Stimulated activated CD8-positive, alpha-beta memory T cell treated with anti-CD3 and anti-CD28 coated beads, Interleukin-4, amount 100 ng/mL, for 4 hours (primary cell): ENCODE measurements around the gene ICA1.
"Not testable (repeated sequence)": the region's sequence is repeated elsewhere in the genome, so short reads cannot be mapped to it uniquely, and the experiment has no call there.

Source experiments
- DNase-seq, 2 donors: peaks; one replicate each; pipeline ENCODE4 v3.0.0-alpha.2; 2020; ENCODE audit warnings: low read depth in 2 of 2, low spot score in 1 of 2

Gene ICA1

DNA sequence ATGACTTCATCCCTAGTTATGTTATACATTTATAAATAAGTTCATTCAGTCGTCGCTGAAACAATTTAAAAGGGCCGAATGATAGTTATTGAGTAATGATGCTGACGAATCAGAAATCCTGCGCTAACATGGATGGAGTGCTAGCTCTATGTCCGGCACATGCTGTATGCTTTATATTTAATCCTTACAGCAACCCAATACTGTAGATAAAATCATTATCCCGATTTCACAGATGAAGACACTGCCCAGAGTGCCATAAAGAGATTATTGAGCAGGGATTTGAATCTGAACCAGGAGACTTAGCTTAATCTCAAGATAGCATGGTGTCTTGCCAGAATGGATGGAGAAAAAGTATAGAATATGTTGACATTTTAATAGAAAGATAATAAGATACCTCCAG is 1.1 kb upstream of the ICA1 start:
- DNase-seq, result no peak

DNA sequence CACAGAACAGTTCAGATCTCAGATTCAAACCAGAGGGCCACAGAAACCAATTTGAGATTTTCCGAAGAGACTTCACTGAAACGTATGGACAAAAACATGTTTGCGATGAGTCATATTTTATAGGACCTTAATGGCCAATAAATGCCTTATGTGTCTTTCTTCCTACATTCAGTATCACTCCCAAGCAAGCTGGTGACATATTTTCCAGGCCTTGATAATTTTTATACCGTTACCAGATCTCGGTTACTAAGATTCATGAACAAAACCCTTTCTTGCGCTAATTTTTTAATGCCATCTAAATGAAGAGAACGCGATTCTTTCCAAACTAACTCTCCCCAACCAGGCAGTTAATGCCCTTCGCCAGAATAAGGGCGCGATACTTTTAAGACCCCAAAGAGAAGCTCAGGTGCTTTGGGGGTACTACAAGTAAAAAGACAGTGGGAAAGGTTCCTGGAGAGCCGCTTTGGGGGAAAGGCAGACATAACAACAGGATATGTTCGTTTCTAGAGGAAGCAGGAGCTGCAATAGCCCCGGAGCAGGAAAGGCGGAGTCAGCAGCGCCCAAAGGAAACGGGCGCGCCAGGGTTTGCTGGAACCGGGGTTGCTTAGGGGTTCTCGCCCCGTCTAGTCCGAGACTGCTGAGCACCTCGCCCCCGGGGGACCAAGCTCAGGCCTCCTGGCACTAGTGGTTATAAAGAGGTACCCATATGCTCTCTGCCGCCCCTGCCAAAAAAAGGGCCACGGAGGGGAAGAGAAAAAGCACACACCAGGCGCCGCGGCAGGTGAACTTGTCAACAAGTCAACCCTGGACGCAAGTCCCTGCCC is 884 bp downstream of the ICA1 start:
- no peak for DNase-seq

DNA sequence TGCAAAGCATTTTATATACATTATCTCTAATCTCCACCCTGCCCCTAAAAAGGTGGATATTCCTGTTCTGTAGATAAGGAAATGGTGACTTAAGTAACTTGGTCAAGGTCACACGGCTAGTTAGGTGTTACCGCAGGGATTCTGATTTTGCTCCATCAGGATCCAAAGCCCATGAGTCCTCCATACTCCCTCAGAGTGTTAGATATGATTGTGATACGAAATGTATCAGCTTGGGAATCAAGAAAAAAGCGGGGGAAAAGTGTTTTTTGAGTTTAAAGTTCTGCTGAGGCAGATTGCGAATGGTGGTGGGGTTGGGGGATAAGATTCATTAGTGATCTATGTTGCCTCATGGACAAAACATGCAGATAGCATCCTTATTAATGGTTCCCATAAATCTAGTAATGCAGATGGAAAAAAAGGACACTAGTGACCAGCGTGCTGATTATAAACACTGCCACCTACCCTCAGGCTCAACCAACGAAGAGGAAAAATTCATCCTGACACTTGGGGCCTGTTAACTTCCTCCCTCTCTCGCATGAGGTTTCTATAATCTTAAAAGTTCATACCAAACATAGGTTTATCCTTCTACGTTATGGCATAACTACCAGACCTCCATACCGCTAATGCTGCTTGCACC is 2.3 kb downstream of the ICA1 start:
- no peak for DNase-seq

GRCh38 chr7:8258734-8259133 is 3.2 kb downstream of the ICA1 start:
- DNase-seq, result no peak

GRCh38 chr7:8258166-8258565 is 3.8 kb downstream of the ICA1 start:
- no peak for DNase-seq

- no peak for DNase-seq
Observed at GRCh38 chr7:8255680-8256655, 6.0 kb downstream of the ICA1 start.

GRCh38 chr7:8254667-8255066 is 7.3 kb downstream of the ICA1 start:
- DNase-seq, result no peak

- no peak for DNase-seq
Observed at GRCh38 chr7:8254215-8254614, 7.8 kb downstream of the ICA1 start.

- no peak for DNase-seq
Observed at GRCh38 chr7:8251195-8251594, 10.8 kb downstream of the ICA1 start.

- DNase-seq, result no peak
Observed at GRCh38 chr7:8250547-8250946, 11.4 kb downstream of the ICA1 start.

DNA sequence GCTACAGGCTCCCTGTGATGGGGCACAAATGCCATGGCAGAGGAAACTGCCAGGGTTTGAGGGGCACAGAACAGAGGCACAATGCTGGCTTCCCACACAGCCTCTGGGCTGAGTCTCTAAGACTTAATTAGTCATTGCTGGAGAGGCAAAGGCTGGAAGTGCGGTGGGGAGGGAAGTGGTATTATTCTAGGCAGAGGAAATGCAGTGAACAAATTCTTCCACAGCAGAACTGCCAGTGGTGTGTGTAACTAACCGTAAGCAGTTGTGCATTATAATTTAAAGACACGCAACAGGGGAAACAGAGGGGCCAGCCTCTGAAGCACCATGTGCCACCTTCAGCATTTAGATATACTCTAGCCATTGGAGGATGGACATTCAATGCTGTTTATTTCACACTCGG is 12.8 kb downstream of the ICA1 start:
- DNase-seq, result no peak

DNA sequence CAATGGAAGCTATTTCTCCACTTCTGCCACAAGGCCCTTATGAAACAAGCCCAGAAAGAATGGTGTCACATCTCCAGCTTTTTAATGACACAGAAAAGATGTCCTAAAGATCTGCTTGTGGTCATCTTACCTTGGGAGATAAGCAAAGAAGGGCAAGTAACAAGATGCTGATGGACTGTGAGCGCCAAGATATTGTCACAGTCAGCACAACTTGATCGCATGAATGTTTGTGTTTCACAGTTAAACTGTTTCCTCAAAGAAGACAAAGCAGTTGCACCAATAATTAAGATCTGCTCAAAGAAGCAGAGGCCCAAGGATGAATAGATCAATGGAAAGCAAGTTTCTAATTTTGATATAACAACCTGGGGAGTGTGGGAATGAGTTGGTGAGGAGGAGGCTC is 15.9 kb downstream of the ICA1 start:
- DNase-seq, result no peak

- not testable (repeated sequence) for DNase-seq
Observed at GRCh38 chr7:8245032-8245431, 16.9 kb downstream of the ICA1 start.

GRCh38 chr7:8243059-8243458 is 18.9 kb downstream of the ICA1 start:
- not testable (repeated sequence) for DNase-seq

- DNase-seq, result not testable (repeated sequence)
Observed at GRCh38 chr7:8239702-8240362, 22.1 kb downstream of the ICA1 start.

DNA sequence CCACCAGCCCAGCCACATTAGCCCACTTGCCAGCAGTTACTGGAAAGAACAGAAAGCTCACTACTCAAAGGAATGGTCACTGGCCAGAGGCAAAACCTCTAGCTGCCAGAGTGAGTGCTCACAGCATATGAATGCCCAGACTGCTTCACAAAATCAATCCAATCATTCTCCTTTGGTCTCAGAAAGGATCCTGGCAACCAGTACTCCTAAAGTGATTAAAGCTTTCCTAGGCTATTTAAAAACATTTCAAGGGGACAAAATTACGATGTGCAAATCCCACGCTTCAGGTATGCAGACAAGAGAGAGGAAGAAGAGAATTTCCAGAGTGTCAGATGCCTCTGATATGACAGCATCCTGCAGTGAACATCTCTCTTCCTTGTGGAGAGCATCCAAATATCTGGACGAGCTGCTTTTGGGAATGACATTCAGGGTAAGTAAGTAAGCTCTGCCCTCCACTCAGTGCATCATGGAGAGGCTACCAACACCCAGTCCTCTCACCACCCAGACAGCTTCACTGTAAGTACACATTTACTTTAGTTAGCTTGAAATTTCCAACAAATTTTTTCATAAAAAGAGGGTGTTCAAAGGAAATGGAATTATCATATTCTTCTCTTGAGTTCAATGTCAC is 25.1 kb downstream of the ICA1 start:
- no peak for DNase-seq

- no peak for DNase-seq
Observed at GRCh38 chr7:8232999-8233847, 28.7 kb downstream of the ICA1 start.

GRCh38 chr7:8229927-8230326 is 32.0 kb downstream of the ICA1 start:
- no peak for DNase-seq

GRCh38 chr7:8228766-8229674 is 32.9 kb downstream of the ICA1 start:
- DNase-seq, result no peak
